ENCODE measurements around the gene RIMKLA. TPM values are rescaled to one million over a fixed set of nuclear protein-coding genes. Genes with fewer than 3 reads are reported as not detected.

Gene RIMKLA
- total RNA-seq, 1 donor from 2014 or later: 0.27 TPM

DNA sequence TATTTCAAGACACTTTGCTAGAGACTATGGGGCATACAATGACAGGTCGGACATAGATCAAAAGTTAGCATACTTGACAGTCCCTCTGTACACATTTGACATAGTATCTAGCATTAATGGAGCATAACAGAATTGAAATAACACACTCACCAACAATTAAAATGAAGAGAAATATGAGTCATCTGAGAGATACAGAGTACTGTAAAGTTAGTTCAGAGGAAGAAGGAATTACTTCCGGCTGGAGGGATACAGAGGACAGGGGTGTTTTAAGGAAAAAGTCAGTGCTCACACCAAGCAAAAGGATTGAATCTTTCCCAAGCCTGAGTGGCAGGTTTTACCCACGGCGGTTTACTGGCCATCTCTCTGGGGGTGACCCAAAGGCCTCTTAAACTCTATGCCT, 72.8 kb downstream of the RIMKLA start:
- Mint-ChIP-seq H3K27ac (ENCODE audit: unreplicated experiment) (no peak overlapping the region), H3K4me1 (ENCODE audit: low read depth) (peaks cover 21% of the 10 kb centered on the region), H3K36me3 (ENCODE audit: low read depth) (peaks cover 6% of the 10 kb centered on the region), H3K27me3 (ENCODE audit: low read depth) (peaks cover 6% of the 10 kb centered on the region), H3K4me3 (ENCODE audit: unreplicated experiment) (no peak overlapping the region), H3K9me3 (ENCODE audit: low read depth) (no peaks in the 10 kb centered on the region)
- TF ChIP-seq, protein P1, sequence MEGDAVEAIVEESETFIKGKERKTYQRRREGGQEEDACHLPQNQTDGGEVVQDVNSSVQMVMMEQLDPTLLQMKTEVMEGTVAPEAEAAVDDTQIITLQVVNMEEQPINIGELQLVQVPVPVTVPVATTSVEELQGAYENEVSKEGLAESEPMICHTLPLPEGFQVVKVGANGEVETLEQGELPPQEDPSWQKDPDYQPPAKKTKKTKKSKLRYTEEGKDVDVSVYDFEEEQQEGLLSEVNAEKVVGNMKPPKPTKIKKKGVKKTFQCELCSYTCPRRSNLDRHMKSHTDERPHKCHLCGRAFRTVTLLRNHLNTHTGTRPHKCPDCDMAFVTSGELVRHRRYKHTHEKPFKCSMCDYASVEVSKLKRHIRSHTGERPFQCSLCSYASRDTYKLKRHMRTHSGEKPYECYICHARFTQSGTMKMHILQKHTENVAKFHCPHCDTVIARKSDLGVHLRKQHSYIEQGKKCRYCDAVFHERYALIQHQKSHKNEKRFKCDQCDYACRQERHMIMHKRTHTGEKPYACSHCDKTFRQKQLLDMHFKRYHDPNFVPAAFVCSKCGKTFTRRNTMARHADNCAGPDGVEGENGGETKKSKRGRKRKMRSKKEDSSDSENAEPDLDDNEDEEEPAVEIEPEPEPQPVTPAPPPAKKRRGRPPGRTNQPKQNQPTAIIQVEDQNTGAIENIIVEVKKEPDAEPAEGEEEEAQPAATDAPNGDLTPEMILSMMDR (IDR thresholded peaks at IDR 0.05): no peak
- no peak for DNase-seq (ENCODE audit: low spot score)

DNA sequence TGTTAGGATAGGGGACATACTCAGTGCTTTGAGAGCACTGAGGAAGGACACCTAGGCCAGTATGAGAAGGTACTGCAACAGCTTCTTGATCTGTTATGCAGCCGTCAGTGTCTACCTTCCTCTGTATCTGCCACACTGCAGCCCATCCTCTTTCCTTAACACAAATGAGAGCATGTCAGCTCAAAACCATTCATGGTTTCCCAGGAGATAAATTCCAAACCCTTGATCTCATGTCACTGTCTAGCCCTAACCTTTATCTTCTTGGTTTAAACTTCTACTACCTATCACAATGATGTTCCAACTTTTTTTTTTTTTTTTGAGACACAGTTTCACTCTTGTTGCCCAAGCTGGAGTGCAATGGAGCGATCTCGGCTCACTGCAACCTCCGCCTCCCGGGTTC, 73.8 kb downstream of the RIMKLA start:
- Mint-ChIP-seq H3K27me3 (ENCODE audit: low read depth) (peaks cover 6% of the 10 kb centered on the region), H3K9me3 (ENCODE audit: low read depth) (no peaks in the 10 kb centered on the region), H3K27ac (ENCODE audit: unreplicated experiment) (no peak overlapping the region), H3K4me3 (ENCODE audit: unreplicated experiment) (no peak overlapping the region), H3K4me1 (ENCODE audit: low read depth) (peaks cover 21% of the 10 kb centered on the region), H3K36me3 (ENCODE audit: low read depth) (peaks cover 6% of the 10 kb centered on the region)
- DNase-seq (ENCODE audit: low spot score): no peak
- TF ChIP-seq, protein P1 (IDR thresholded peaks at IDR 0.05): no peak

DNA sequence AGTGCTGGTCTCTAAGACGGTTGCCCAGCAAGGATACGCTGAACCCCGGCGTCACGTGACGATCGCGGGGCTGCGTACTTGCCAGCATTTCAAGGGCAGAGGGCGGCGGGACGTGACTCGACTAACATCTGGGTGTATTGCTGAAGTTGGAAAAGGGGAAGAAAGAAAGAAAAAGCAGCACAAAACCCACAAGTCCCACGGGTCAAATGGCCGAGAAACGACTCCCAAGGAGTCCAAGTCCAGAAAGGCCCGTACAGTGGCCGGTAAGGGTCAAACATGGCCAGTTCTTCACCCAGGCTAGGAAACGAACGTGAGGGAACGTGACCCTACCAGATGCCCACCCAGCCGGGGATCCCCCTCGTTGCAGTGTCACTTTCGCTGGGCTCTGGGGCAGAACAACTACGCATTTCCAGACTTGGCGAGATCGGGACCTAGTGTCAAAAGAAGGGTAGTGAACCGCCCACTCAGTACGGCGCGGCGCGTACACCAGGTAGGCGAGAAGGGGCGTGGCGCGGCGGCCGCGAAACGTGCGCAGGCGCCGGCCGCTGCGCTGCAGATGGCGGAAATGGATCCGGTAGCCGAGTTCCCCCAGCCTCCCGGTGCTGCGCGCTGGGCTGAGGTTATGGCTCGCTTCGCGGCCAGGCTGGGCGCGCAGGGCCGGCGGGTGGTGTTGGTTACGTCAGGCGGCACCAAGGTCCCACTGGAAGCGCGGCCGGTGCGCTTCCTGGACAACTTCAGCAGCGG, 75.6 kb downstream of the RIMKLA start, which contains the start of the genes PPCS and ZMYND12:
TSS of gene PPCS (plus strand) at position 534 of the 744 bp plus-strand sequence. CDS start at position 557, 23 bp downstream.
TSS of gene ZMYND12 (minus strand) at position 13 of the 744 bp plus-strand sequence. CDS start 25 bp downstream, outside the sequence.
- no peak for DNase-seq (ENCODE audit: low spot score)
- Mint-ChIP-seq H3K27ac (ENCODE audit: unreplicated experiment) (peak within 1 kb of the TSS; percentile 83), H3K27me3 (ENCODE audit: low read depth) (peaks cover 3% of the 10 kb centered on the region), H3K9me3 (ENCODE audit: low read depth) (no peaks in the 10 kb centered on the region), H3K4me3 (ENCODE audit: unreplicated experiment) (peak within 1 kb of the TSS; percentile 79), H3K4me1 (ENCODE audit: low read depth) (peaks cover 21% of the 10 kb centered on the region), H3K36me3 (ENCODE audit: low read depth) (peaks cover 6% of the 10 kb centered on the region)
- TF ChIP-seq, protein P1 (IDR thresholded peaks at IDR 0.05): no peak

DNA sequence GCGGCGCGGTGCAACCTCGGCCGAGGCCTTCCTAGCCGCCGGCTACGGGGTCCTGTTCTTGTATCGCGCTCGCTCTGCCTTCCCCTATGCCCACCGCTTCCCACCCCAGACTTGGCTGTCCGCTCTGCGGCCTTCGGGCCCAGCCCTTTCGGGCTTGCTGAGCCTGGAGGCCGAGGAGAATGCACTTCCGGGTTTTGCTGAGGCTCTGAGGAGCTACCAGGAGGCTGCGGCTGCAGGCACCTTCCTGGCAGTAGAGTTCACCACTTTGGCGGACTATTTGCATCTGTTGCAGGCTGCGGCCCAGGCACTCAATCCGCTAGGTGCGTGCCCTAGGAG, 76.1 kb downstream of the RIMKLA start:
- TF ChIP-seq, protein P1 (IDR thresholded peaks at IDR 0.05): no peak
- Mint-ChIP-seq H3K9me3 (ENCODE audit: low read depth) (no peaks in the 10 kb centered on the region), H3K27ac (ENCODE audit: unreplicated experiment) (peak overlapping the region; percentile 83), H3K4me1 (ENCODE audit: low read depth) (peaks cover 23% of the 10 kb centered on the region), H3K36me3 (ENCODE audit: low read depth) (peaks cover 6% of the 10 kb centered on the region), H3K27me3 (ENCODE audit: low read depth) (peaks cover 2% of the 10 kb centered on the region), H3K4me3 (ENCODE audit: unreplicated experiment) (peak overlapping the region; percentile 79)
- DNase-seq (ENCODE audit: low spot score): no peak

DNA sequence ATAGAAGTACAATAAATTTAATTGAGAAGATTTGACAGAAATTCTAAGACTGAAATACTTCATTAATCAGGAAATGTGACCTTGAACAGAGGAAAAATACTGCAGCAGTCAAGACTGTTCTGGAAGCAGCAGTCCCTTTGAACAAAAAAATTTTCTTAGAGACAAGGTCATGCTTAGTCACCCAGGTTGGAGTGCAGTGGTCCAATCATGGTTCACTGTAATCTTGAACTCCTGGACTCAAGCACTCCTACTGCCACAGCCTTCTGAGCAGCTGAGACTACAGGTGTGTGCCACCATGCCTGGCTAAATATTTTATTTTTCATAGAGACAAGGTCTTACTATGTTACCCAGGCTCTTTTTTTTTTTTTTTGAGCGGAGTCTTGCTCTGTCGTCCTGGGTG, 80.6 kb downstream of the RIMKLA start:
- peaks cover 6% of the 10 kb centered on the region for H3K36me3 Mint-ChIP-seq (ENCODE audit: low read depth)
- H3K27me3 Mint-ChIP-seq (ENCODE audit: low read depth): no peaks in the 10 kb centered on the region
- H3K4me3 Mint-ChIP-seq (ENCODE audit: unreplicated experiment): no peak overlapping the region
- H3K9me3 Mint-ChIP-seq (ENCODE audit: low read depth): no peaks in the 10 kb centered on the region
- H3K27ac Mint-ChIP-seq (ENCODE audit: unreplicated experiment): no peak overlapping the region
- DNase-seq (ENCODE audit: low spot score): no peak
- TF ChIP-seq, protein P1 (IDR thresholded peaks at IDR 0.05): no peak
- peaks cover 34% of the 10 kb centered on the region for H3K4me1 Mint-ChIP-seq (ENCODE audit: low read depth)

Measured in chondrocyte (in vitro differentiated cells).